IPS-18a (cell line): ENCODE measurements around the gene ANK3.

Experiments used
- H3K27ac ChIP-seq: one replicate; pipeline ENCODE4 v1.5.1; 2013; ENCODE audit warnings: low read length
- H3K27me3 ChIP-seq: one replicate; pipeline ENCODE4 v1.6.1; 2013; ENCODE audit warnings: mild to moderate bottlenecking, low read length; ENCODE audit not compliant: control insufficient read depth, insufficient read depth
- H3K36me3 ChIP-seq: one replicate; pipeline ENCODE4 v1.6.1; 2013; ENCODE audit warnings: low read depth, low read length; ENCODE audit not compliant: control insufficient read depth
- H3K4me1 ChIP-seq: one replicate; pipeline ENCODE4 v1.6.1; 2013; ENCODE audit warnings: low read depth, low read length; ENCODE audit not compliant: control insufficient read depth
- H3K4me3 ChIP-seq: one replicate; pipeline ENCODE4 v1.5.1; 2013; ENCODE audit warnings: low read length
- H3K9ac ChIP-seq: one replicate; pipeline ENCODE4 v1.6.1; 2013; ENCODE audit warnings: mild to moderate bottlenecking, low read length, moderate library complexity
- H3K9me3 ChIP-seq: one replicate; pipeline ENCODE4 v1.6.1; 2013; ENCODE audit warnings: low read depth, low read length; ENCODE audit not compliant: control insufficient read depth

ANK3 gene

GRCh38 chr10:60236869-60237524, 152.7 kb downstream of the ANK3 start:
- no peaks in the 10 kb centered on the region for H3K36me3 ChIP-seq
- no peaks in the 10 kb centered on the region for H3K9me3 ChIP-seq
- no peaks in the 10 kb centered on the region for H3K27me3 ChIP-seq
- no peak overlapping the region for H3K27ac ChIP-seq
- no peak overlapping the region for H3K4me3 ChIP-seq
- H3K9ac ChIP-seq, result no peak overlapping the region
- H3K4me1 ChIP-seq, result no peaks in the 10 kb centered on the region

GRCh38 chr10:60235001-60235400, 154.7 kb downstream of the ANK3 start:
- Histone ChIP-seq H3K4me1 (no peaks in the 10 kb centered on the region), H3K27ac (no peak overlapping the region)

DNA sequence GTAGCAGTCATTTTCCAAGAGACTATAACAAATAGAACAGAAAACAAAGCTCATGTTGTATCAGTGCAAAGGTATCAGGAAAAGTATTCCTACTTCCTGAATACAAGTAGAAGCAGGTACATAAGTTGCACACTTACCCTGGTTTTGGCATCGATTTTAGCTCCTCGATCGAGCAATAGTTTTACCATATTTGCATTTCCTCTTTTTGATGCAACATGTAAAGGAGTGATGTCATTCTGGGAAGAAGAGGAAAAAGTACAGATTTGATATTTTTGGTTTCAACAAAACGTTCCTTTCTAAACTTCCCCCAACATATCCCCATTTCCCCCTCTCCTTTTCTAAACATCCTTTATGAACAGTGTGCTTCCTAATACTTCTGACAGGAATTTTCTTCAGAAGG, 155.1 kb downstream of the ANK3 start:
- H3K4me1 ChIP-seq, result no peaks in the 10 kb centered on the region
- H3K27ac ChIP-seq, result no peak overlapping the region
- no peaks in the 10 kb centered on the region for H3K36me3 ChIP-seq
- no peak overlapping the region for H3K9ac ChIP-seq
- no peaks in the 10 kb centered on the region for H3K27me3 ChIP-seq
- H3K9me3 ChIP-seq, result no peaks in the 10 kb centered on the region
- H3K4me3 ChIP-seq, result no peak overlapping the region

More at GRCh38 chr10:60235001-60235400, 154.7 kb downstream of the ANK3 start:
- no peaks in the 10 kb centered on the region for H3K27me3 ChIP-seq
- H3K4me3 ChIP-seq, result no peak overlapping the region
- H3K36me3 ChIP-seq, result no peaks in the 10 kb centered on the region
- no peak overlapping the region for H3K9ac ChIP-seq
- H3K9me3 ChIP-seq, result no peaks in the 10 kb centered on the region

DNA sequence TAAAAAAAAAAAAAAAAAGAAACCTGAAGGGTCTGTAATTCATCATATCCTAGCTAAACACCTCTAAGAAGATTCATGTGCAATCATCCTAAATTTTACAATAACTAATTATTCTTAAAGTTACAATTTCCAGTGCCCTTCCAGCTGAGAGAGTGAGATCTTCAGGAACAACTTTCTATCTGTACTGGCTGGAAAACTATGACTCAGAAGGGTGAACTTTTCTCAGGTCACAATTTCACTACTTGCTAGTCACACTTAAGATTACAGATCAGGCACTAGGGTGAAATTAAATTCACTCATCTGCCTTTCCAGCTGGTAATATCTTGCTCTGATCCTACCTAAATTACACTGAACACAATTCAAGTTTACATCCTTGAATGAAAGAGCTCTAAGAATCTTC, 158.8 kb downstream of the ANK3 start:
- Histone ChIP-seq H3K27ac (no peak overlapping the region), H3K4me1 (no peaks in the 10 kb centered on the region), H3K9ac (no peak overlapping the region), H3K27me3 (no peaks in the 10 kb centered on the region), H3K36me3 (no peaks in the 10 kb centered on the region), H3K4me3 (no peak overlapping the region), H3K9me3 (no peaks in the 10 kb centered on the region)

GRCh38 chr10:60224066-60224705, 165.5 kb downstream of the ANK3 start:
- Histone ChIP-seq H3K9ac (no peak overlapping the region), H3K4me3 (no peak overlapping the region), H3K9me3 (no peaks in the 10 kb centered on the region), H3K4me1 (no peaks in the 10 kb centered on the region), H3K36me3 (no peaks in the 10 kb centered on the region), H3K27ac (no peak overlapping the region), H3K27me3 (no peaks in the 10 kb centered on the region)

- no peak overlapping the region for H3K27ac ChIP-seq
- H3K4me3 ChIP-seq, result no peak overlapping the region
- no peaks in the 10 kb centered on the region for H3K4me1 ChIP-seq
- no peaks in the 10 kb centered on the region for H3K36me3 ChIP-seq
- H3K9ac ChIP-seq, result no peak overlapping the region
- no peaks in the 10 kb centered on the region for H3K9me3 ChIP-seq
- H3K27me3 ChIP-seq, result no peaks in the 10 kb centered on the region
Observed at GRCh38 chr10:60222047-60222446, 167.6 kb downstream of the ANK3 start.

GRCh38 chr10:60212195-60212594, 177.5 kb downstream of the ANK3 start:
- H3K9ac ChIP-seq, result no peak overlapping the region
- H3K27ac ChIP-seq, result no peak overlapping the region
- H3K27me3 ChIP-seq, result no peaks in the 10 kb centered on the region
- H3K4me3 ChIP-seq, result no peak overlapping the region
- no peaks in the 10 kb centered on the region for H3K36me3 ChIP-seq
- no peaks in the 10 kb centered on the region for H3K9me3 ChIP-seq
- H3K4me1 ChIP-seq, result no peaks in the 10 kb centered on the region

GRCh38 chr10:60209874-60210570, 179.7 kb downstream of the ANK3 start:
- Histone ChIP-seq H3K27ac (no peak overlapping the region), H3K36me3 (no peaks in the 10 kb centered on the region), H3K27me3 (no peaks in the 10 kb centered on the region), H3K9me3 (no peaks in the 10 kb centered on the region), H3K4me1 (no peaks in the 10 kb centered on the region), H3K9ac (no peak overlapping the region), H3K4me3 (no peak overlapping the region)

DNA sequence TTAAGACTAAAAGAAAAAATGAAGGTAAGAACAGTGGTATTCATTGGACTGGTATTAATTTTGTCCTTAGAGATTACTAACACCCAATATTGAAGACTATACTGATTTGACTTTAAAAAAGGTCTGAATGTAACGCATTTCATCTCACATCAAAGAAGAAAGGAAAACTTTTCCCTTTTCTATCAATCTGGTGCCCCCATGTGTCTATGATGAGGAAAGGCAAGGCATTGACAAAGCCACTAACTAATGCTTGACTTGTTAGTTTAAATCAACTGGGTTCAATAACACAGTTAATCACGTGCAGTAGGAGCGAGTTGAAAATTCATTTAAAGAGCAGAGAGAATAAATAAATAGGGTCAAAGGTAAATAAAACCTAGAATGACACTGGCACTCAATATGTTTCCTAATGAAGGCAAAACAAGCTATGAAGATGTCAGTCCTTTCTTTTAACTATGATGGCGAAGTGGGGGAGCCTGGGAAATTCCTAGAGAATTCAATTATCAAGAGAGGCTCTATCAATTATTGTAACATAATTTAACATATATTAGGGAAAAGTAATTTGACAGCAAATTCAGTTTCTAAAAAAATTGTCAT, 180.9 kb downstream of the ANK3 start:
- no peak overlapping the region for H3K4me3 ChIP-seq
- H3K36me3 ChIP-seq, result no peaks in the 10 kb centered on the region
- H3K9me3 ChIP-seq, result no peaks in the 10 kb centered on the region
- H3K9ac ChIP-seq, result no peak overlapping the region
- H3K27ac ChIP-seq, result no peak overlapping the region
- H3K27me3 ChIP-seq, result no peaks in the 10 kb centered on the region
- no peaks in the 10 kb centered on the region for H3K4me1 ChIP-seq

DNA sequence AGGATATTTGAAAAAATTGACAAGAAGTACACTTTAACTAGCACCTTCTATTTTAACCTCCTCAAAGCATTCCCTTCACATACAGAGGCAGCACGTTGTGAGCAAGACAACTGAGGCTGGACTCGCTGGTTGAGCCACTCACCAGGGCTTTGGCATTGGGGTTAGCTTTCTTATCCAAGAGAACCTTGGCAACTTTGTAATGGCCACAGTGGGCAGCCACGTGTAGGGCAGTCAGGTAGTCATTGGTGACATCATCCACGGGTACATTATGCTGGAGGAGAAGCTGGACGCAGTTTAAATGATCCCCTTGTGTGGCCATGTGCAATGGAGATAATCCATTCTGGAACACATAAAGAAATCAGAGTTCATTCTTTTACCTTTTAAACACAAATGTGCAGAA, 181.8 kb downstream of the ANK3 start:
- H3K4me3 ChIP-seq, result no peak overlapping the region
- no peak overlapping the region for H3K27ac ChIP-seq
- no peaks in the 10 kb centered on the region for H3K36me3 ChIP-seq
- H3K27me3 ChIP-seq, result no peaks in the 10 kb centered on the region
- no peaks in the 10 kb centered on the region for H3K9me3 ChIP-seq
- no peaks in the 10 kb centered on the region for H3K4me1 ChIP-seq
- H3K9ac ChIP-seq, result no peak overlapping the region

DNA sequence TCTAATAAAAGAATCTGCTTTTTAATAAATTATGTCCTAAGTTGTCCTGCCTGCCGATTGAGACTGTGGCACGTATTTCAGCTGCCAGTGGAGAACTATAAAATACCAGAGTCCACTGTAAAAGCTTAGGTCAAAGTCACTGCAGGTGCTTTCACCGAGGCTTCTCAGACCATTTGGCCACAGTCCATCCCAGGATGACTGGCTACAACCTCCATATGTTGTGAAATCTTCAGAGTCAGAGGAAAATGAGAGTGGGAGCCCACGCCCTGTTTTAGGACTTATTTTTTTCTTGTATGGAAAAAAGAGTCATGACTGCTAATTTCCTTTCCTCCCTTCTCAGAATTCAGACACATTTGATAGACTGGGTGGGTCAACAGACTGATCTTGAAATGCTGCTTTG, 182.9 kb downstream of the ANK3 start:
- H3K4me1 ChIP-seq, result no peaks in the 10 kb centered on the region
- no peak overlapping the region for H3K9ac ChIP-seq
- no peaks in the 10 kb centered on the region for H3K27me3 ChIP-seq
- no peak overlapping the region for H3K27ac ChIP-seq
- no peaks in the 10 kb centered on the region for H3K36me3 ChIP-seq
- H3K4me3 ChIP-seq, result no peak overlapping the region
- H3K9me3 ChIP-seq, result no peaks in the 10 kb centered on the region
